Skeletal muscle tissue (tissue), 4 donors: ENCODE measurements around the gene NCAPG. TPM values are rescaled to one million over a fixed set of nuclear protein-coding genes. Genes with fewer than 3 reads are reported as not detected.

ENCODE experiments used
- H3K27ac ChIP-seq: one replicate; pipeline ENCODE4 v1.7.0; 2013; ENCODE audit warnings: mild to moderate bottlenecking, low read depth, low read length, inconsistent platforms
- H3K27me3 ChIP-seq, 3 donors: one replicate each; pipeline ENCODE4 v1.7.0; 2013; ENCODE audit warnings: low read length in 3 of 3; ENCODE audit not compliant: control insufficient read depth in 3 of 3, insufficient read depth in 3 of 3
- H3K36me3 ChIP-seq, 3 donors: one replicate each; pipeline ENCODE4 v1.7.0; 2013; ENCODE audit warnings: low read length in 3 of 3; ENCODE audit not compliant: control insufficient read depth in 3 of 3, insufficient read depth in 3 of 3
- H3K4me1 ChIP-seq, 3 donors: one replicate each; pipeline ENCODE4 v1.7.0; 2013; ENCODE audit warnings: low read length in 3 of 3, mild to moderate bottlenecking in 3 of 3; ENCODE audit not compliant: control insufficient read depth in 3 of 3, insufficient read depth in 3 of 3
- H3K4me3 ChIP-seq, 3 donors: one replicate each; pipeline ENCODE4 v1.7.0; 2013; ENCODE audit warnings: low read length in 3 of 3
- H3K9ac ChIP-seq, 3 donors: one replicate each; pipeline ENCODE4 v1.7.0; 2013; ENCODE audit warnings: low read length in 3 of 3, mild to moderate bottlenecking in 3 of 3, moderate library complexity in 2 of 3, low read depth in 1 of 3
- H3K9me3 ChIP-seq, 3 donors: one replicate each; pipeline ENCODE4 v1.7.0; 2013; ENCODE audit warnings: low read length in 3 of 3; ENCODE audit not compliant: control insufficient read depth in 3 of 3
- total RNA-seq: library from RNA; depleted of rRNA; stranded (reverse); fragments of >200 nt; gene quantifications from one replicate; pipeline ENCODE4 v1.2.3, GENCODE V29; 2014
- donor health status: Osteomylitis.

The NCAPG gene
- total RNA-seq, 1 donor from 2014 or later: 8.4 TPM

DNA sequence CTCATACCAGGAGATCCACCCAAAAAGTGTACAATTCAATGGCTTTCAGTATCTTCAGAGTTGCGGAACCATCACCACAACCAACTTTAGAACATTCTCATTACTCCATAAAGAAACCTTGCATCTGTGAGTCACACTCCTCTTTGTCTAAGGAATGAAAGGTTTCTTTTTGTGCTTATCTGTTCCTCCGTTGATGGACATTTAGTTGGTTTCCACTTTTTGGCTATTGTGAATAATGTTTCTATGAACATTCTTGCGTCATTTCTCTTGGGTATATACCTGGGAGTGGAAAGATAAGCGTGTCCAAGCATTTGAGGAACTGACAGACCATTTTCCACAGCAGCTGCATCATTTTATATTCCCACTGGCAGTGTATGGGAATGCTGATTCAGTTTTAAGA, 39.9 kb upstream of the NCAPG start:
- H3K4me3 ChIP-seq: peak overlapping the region in 2 of 3 donors; percentile 31 to 44
- peak overlapping the region; percentile 68 for H3K27ac ChIP-seq

GRCh38 chr4:17771284-17771908, 39.4 kb upstream of the NCAPG start:
- Histone ChIP-seq H3K36me3 (no peaks in the 10 kb centered on the region), H3K27ac (peak overlapping the region; percentile 68), H3K9me3 (no peaks in the 10 kb centered on the region), H3K4me3 (peak overlapping the region in 2 of 3 donors; percentile 31 to 44), H3K27me3 (no peaks in the 10 kb centered on the region), H3K9ac (peak overlapping the region in 1 of 3 donors; percentile 8), H3K4me1 (peaks cover 4 to 16% (median 5%) of the 10 kb centered on the region in 3 donors)

More for the DNA sequence above, 39.9 kb upstream of the NCAPG start:
- Histone ChIP-seq H3K9ac (no peak overlapping the region), H3K4me1 (peaks cover 4 to 16% (median 5%) of the 10 kb centered on the region in 3 donors), H3K9me3 (no peaks in the 10 kb centered on the region), H3K27me3 (no peaks in the 10 kb centered on the region), H3K36me3 (no peaks in the 10 kb centered on the region)

DNA sequence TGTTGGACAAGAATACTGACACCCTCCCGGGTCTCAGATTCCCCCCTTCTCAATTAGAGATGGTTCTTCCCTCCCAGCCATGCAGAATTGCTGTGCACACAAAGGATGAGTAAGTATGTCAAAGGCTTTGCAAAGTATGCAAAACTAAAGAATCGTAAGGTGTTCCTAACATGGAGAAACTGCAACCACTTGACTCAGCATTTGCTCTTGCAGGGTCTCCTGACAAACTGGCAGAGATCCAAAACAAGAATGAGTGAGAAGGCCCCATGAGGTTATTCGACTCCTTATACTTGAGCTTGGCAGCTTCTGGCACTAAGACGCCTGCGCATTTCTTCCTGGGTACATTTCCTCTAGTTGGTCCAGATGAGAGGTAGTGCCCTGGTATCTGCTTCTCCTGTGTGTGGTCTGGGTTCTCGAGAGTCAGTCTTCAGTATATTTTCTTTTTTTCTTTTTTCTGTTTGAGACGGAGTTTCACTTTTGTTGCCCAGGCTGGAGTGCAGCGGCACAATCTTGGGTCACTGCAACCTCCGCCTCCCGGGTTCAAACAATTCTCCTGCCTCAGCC, 37.6 kb upstream of the NCAPG start:
- no peak overlapping the region for H3K27ac ChIP-seq

GRCh38 chr4:17778431-17778830, 32.3 kb upstream of the NCAPG start:
- no peaks in the 10 kb centered on the region for H3K36me3 ChIP-seq
- no peak overlapping the region for H3K27ac ChIP-seq
- H3K9me3 ChIP-seq: no peaks in the 10 kb centered on the region
- peaks cover 12 to 25% (median 16%) of the 10 kb centered on the region in 3 donors for H3K4me1 ChIP-seq
- H3K4me3 ChIP-seq: no peak overlapping the region
- no peak overlapping the region for H3K9ac ChIP-seq
- peaks cover 6 to 24% (median 12%) of the 10 kb centered on the region in 3 donors for H3K27me3 ChIP-seq

More for the DNA sequence above, 37.6 kb upstream of the NCAPG start:
- no peak overlapping the region for H3K9ac ChIP-seq
- H3K36me3 ChIP-seq: no peaks in the 10 kb centered on the region
- no peaks in the 10 kb centered on the region for H3K27me3 ChIP-seq
- peaks cover 4 to 16% (median 5%) of the 10 kb centered on the region in 3 donors for H3K4me1 ChIP-seq
- no peak overlapping the region for H3K4me3 ChIP-seq
- H3K9me3 ChIP-seq: no peaks in the 10 kb centered on the region

DNA sequence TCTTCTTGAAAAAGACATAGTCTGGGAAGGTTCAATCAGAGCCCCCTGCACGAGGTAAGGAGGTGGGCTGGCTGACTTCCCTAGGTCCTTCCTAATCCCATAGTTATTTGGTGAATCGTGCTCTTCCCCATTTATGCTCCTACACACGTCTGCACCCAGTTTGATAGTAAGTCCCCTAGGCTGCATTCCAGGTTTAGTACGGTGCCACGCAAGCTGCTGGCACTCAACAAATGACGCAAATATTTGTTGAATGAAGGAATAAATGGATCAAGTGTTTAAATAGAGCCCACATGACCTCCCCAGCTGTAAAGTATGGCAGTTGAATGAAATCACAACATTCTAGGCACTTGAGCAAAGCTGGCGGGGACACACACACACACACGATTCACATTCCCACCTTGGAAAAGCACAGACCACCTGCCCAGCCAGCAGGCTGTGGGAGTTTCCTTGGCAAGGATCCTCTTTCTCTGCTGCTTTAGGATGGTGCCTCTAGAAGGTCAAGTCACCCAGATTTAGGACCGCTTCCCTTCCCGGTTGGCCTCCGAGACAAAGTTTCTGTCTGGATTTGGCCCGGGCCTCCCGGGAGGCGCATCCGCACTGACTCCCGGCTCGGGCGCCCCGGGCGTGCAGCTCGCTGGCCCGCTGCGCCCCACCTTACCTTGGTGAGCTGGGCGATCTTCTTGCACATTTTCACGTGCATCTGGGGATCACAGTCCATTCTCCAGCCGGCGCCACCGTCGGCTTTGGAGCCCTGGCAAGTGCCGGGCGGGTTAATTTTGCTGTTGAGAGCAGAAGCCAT, 30.1 kb upstream of the NCAPG start:
- H3K4me1 ChIP-seq: peaks cover 12 to 25% (median 16%) of the 10 kb centered on the region in 3 donors
- H3K4me3 ChIP-seq: peak overlapping the region; percentile 72 to 75 (median 73)
- no peaks in the 10 kb centered on the region for H3K36me3 ChIP-seq
- no peaks in the 10 kb centered on the region for H3K9me3 ChIP-seq
- H3K27ac ChIP-seq: no peak overlapping the region
- peak overlapping the region; percentile 38 to 64 (median 46) for H3K9ac ChIP-seq
- peaks cover 6 to 24% (median 12%) of the 10 kb centered on the region in 3 donors for H3K27me3 ChIP-seq

- peaks cover 6 to 24% (median 12%) of the 10 kb centered on the region in 3 donors for H3K27me3 ChIP-seq
- peaks cover 12 to 25% (median 16%) of the 10 kb centered on the region in 3 donors for H3K4me1 ChIP-seq
- no peaks in the 10 kb centered on the region for H3K36me3 ChIP-seq
- H3K9me3 ChIP-seq: no peaks in the 10 kb centered on the region
- H3K27ac ChIP-seq: no peak within 1 kb of the TSS
- peak within 1 kb of the TSS; percentile 38 to 64 (median 46) for H3K9ac ChIP-seq
- peak within 1 kb of the TSS; percentile 72 to 75 (median 73) for H3K4me3 ChIP-seq
Observed at GRCh38 chr4:17781300-17782287, 29.2 kb upstream of the NCAPG start, which contains the start of gene FAM184B. TSS of gene FAM184B (minus strand) at chr4:17781621. CDS start at chr4:17781299, 322 bp downstream.

- H3K4me1 ChIP-seq: peaks cover 8 to 14% (median 12%) of the 10 kb centered on the region in 3 donors
- no peak overlapping the region for H3K9ac ChIP-seq
- no peak overlapping the region for H3K4me3 ChIP-seq
- no peak overlapping the region for H3K27ac ChIP-seq
- H3K9me3 ChIP-seq: no peaks in the 10 kb centered on the region
- H3K27me3 ChIP-seq: peaks cover 1 to 9% (median 3%) of the 10 kb centered on the region in 3 donors
- H3K36me3 ChIP-seq: no peaks in the 10 kb centered on the region
Observed at GRCh38 chr4:17785858-17786257, 24.9 kb upstream of the NCAPG start.

DNA sequence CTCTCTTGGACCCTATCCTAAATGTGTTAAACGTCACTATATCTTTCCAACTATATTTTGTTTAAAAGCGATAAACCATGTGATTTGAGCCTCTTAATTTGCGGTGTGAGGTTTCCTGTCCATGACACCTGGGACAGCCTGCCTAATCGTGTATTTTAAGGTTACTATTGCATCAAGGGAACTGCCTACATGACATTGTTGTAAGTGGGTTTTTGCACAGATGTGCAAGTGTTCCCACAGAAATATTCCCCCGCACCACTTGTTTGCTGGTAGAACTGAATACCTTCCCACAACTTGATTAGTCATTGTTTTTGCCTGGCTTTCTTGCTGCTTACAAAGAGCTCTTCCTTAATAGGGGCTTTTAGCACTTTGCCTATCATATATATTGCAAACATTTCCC, 24.2 kb upstream of the NCAPG start:
- no peak overlapping the region for H3K4me3 ChIP-seq
- H3K27ac ChIP-seq: no peak overlapping the region
- H3K9ac ChIP-seq: no peak overlapping the region
- no peaks in the 10 kb centered on the region for H3K36me3 ChIP-seq
- peaks cover 0 to 5% (median 0%) of the 10 kb centered on the region in 3 donors for H3K27me3 ChIP-seq
- peaks cover 5 to 10% (median 7%) of the 10 kb centered on the region in 3 donors for H3K4me1 ChIP-seq
- no peaks in the 10 kb centered on the region for H3K9me3 ChIP-seq

GRCh38 chr4:17787315-17787714, 23.5 kb upstream of the NCAPG start:
- Histone ChIP-seq H3K4me3 (no peak overlapping the region), H3K27me3 (no peaks in the 10 kb centered on the region), H3K9me3 (no peaks in the 10 kb centered on the region), H3K27ac (no peak overlapping the region), H3K4me1 (peaks cover 0 to 3% (median 0%) of the 10 kb centered on the region in 3 donors), H3K9ac (no peak overlapping the region), H3K36me3 (peaks cover 0 to 1% (median 0%) of the 10 kb centered on the region in 3 donors)
